ENCODE measurements around the gene LDLRAD4. TPM values are rescaled to one million over a fixed set of nuclear protein-coding genes. Genes with fewer than 3 reads are reported as not detected.

The LDLRAD4 gene
- total RNA-seq, 1 experiment from 2014 or later: 1.7 TPM

GRCh38 chr18:13520741-13521140, 302.2 kb downstream of the LDLRAD4 start:
- ChIA-PET POLR2A (ENCODE audit: unreplicated experiment) (no interaction called here), CTCF (interaction anchor here (0.6 kb wide), 1 partner anchor 1130 kb away, joined by 3 read pairs; no protein-coding TSS in a partner anchor)
- no peak for DNase-seq
- Histone ChIP-seq H3K4me3 (no peak overlapping the region), H3K79me2 (ENCODE audit: low read depth) (no peaks in the 10 kb centered on the region), H3K4me1 (replicated peaks; ENCODE audit: insufficient read depth) (no peaks in the 10 kb centered on the region), H3K9me2 (ENCODE audit: insufficient read depth) (no peaks in the 10 kb centered on the region), H4K20me1 (ENCODE audit: insufficient read depth) (no peaks in the 10 kb centered on the region), H3K36me3 (ENCODE audit: low read depth) (no peaks in the 10 kb centered on the region), H3K27me3 (ENCODE audit: insufficient read depth, low read depth) (peaks cover 96% of the 10 kb centered on the region), H3K4me2 (no peak overlapping the region), H2AFZ (no peak overlapping the region), H3F3A (ENCODE audit: insufficient read depth, low read depth) (no peaks in the 10 kb centered on the region), H3K9me3 (ENCODE audit: insufficient read depth, low read depth) (no peaks in the 10 kb centered on the region), H3K27ac (no peak overlapping the region)
- TF ChIP-seq CTCF (conservative IDR thresholded peaks at IDR 0.05) (no peak), EZH2 (IDR thresholded peaks at IDR 0.05; ENCODE audit: low read depth) (no peak)
- intact Hi-C loops (cut with micrococcal nuclease; ENCODE audit: unreplicated experiment): no loop called here
- no TSS peak for BruUV-seq (replicated peaks)

GRCh38 chr18:13521418-13521817, 302.9 kb downstream of the LDLRAD4 start:
- CTCF ChIA-PET: no interaction called here

GRCh38 chr18:13522256-13522655, 303.7 kb downstream of the LDLRAD4 start:
- Histone ChIP-seq H3K79me2 (ENCODE audit: low read depth) (no peaks in the 10 kb centered on the region), H3K36me3 (ENCODE audit: low read depth) (no peaks in the 10 kb centered on the region), H3F3A (ENCODE audit: insufficient read depth, low read depth) (no peaks in the 10 kb centered on the region), H3K27me3 (ENCODE audit: insufficient read depth, low read depth) (peaks cover 95% of the 10 kb centered on the region), H3K27ac (no peak overlapping the region), H4K20me1 (ENCODE audit: insufficient read depth) (no peaks in the 10 kb centered on the region), H3K9me2 (ENCODE audit: insufficient read depth) (no peaks in the 10 kb centered on the region), H3K9me3 (ENCODE audit: insufficient read depth, low read depth) (no peaks in the 10 kb centered on the region), H3K4me1 (replicated peaks; ENCODE audit: insufficient read depth) (no peaks in the 10 kb centered on the region), H3K4me3 (no peak overlapping the region), H3K4me2 (no peak overlapping the region), H2AFZ (no peak overlapping the region)
- ChIA-PET CTCF (no interaction called here), POLR2A (ENCODE audit: unreplicated experiment) (no interaction called here)
- intact Hi-C loops (cut with micrococcal nuclease; ENCODE audit: unreplicated experiment): no loop called here
- BruUV-seq (replicated peaks): no TSS peak
- TF ChIP-seq CTCF (conservative IDR thresholded peaks at IDR 0.05) (no peak), EZH2 (IDR thresholded peaks at IDR 0.05; ENCODE audit: low read depth) (no peak)
- no peak for DNase-seq

More at GRCh38 chr18:13521418-13521817, 302.9 kb downstream of the LDLRAD4 start:
- DNase-seq: no peak
- H3F3A ChIP-seq (ENCODE audit: insufficient read depth, low read depth): no peaks in the 10 kb centered on the region
- H4K20me1 ChIP-seq (ENCODE audit: insufficient read depth): no peaks in the 10 kb centered on the region
- no peak overlapping the region for H2AFZ ChIP-seq
- no peaks in the 10 kb centered on the region for H3K4me1 ChIP-seq (replicated peaks; ENCODE audit: insufficient read depth)
- no peak overlapping the region for H3K27ac ChIP-seq
- POLR2A ChIA-PET (ENCODE audit: unreplicated experiment): no interaction called here
- no peaks in the 10 kb centered on the region for H3K9me2 ChIP-seq (ENCODE audit: insufficient read depth)
- no peak overlapping the region for H3K4me2 ChIP-seq
- H3K27me3 ChIP-seq (ENCODE audit: insufficient read depth, low read depth): peaks cover 95% of the 10 kb centered on the region
- no peaks in the 10 kb centered on the region for H3K79me2 ChIP-seq (ENCODE audit: low read depth)
- H3K36me3 ChIP-seq (ENCODE audit: low read depth): no peaks in the 10 kb centered on the region
- intact Hi-C loops (cut with micrococcal nuclease; ENCODE audit: unreplicated experiment): no loop called here
- no peaks in the 10 kb centered on the region for H3K9me3 ChIP-seq (ENCODE audit: insufficient read depth, low read depth)
- BruUV-seq (replicated peaks): no TSS peak
- TF ChIP-seq EZH2 (IDR thresholded peaks at IDR 0.05; ENCODE audit: low read depth) (no peak), CTCF (conservative IDR thresholded peaks at IDR 0.05) (no peak)
- no peak overlapping the region for H3K4me3 ChIP-seq

Measured in PC-9 (cell line).